KMS-11 (cell line): ENCODE measurements around the gene RS1.

Experiments used
- H2AFZ ChIP-seq: fragments of 200-600 bp; sonication (generic); 2 replicates; pipeline ENCODE4 v1.6.1; 2016; ENCODE audit warnings: antibody characterized with exemption, mixed run types, low read depth
- H3K27ac ChIP-seq: fragments of 200-600 bp; sonication (generic); 2 replicates; pipeline ENCODE4 v1.6.1; 2016; ENCODE audit warnings: mild to moderate bottlenecking, mixed run types
- H3K27me3 ChIP-seq: fragments of 200-600 bp; sonication (generic); 2 replicates; pipeline ENCODE4 v1.6.1; 2017; ENCODE audit warnings: mild to moderate bottlenecking, low read depth, mixed run types, moderate library complexity; ENCODE audit not compliant: insufficient read depth
- H3K36me3 ChIP-seq: fragments of 200-600 bp; sonication (generic); 2 replicates; pipeline ENCODE4 v1.6.1; 2017; ENCODE audit warnings: mild to moderate bottlenecking, mixed run types; ENCODE audit not compliant: insufficient read depth
- H3K4me1 ChIP-seq: fragments of 200-600 bp; sonication (generic); 2 replicates; pipeline ENCODE4 v1.6.1; 2016; ENCODE audit warnings: mild to moderate bottlenecking, low read depth, mixed run types; ENCODE audit not compliant: poor library complexity, severe bottlenecking
- H3K4me2 ChIP-seq: fragments of 200-600 bp; sonication (generic); 2 replicates; pipeline ENCODE4 v1.7.0; 2016; ENCODE audit warnings: mild to moderate bottlenecking, mixed run types
- H3K4me3 ChIP-seq: fragments of 200-600 bp; sonication (generic); IDR thresholded peaks from 2 replicates; pipeline ENCODE4 v1.6.1; 2017; ENCODE audit warnings: low read depth, low read length, mixed read lengths; ENCODE audit not compliant: insufficient read depth
- H3K79me2 ChIP-seq: fragments of 200-600 bp; sonication (generic); 2 replicates; pipeline ENCODE4 v1.6.1; 2016; ENCODE audit warnings: low read depth, mixed run types; ENCODE audit not compliant: insufficient read depth
- H3K9ac ChIP-seq: fragments of 200-600 bp; sonication (generic); 2 replicates; pipeline ENCODE4 v1.6.1; 2016; ENCODE audit warnings: mild to moderate bottlenecking, mixed run types
- H4K20me1 ChIP-seq: fragments of 200-600 bp; sonication (generic); 2 replicates; pipeline ENCODE4 v1.6.1; 2016; ENCODE audit warnings: mild to moderate bottlenecking, mixed run types; ENCODE audit not compliant: insufficient read depth
- TF ChIP-seq, protein P1 (sequence below): fragments of 200-600 bp; sonication (generic); conservative IDR thresholded peaks from 2 replicates; pipeline ENCODE4 v1.6.1; 2017; ENCODE audit warnings: low read depth, mild to moderate bottlenecking, antibody characterized with exemption, low read length, moderate library complexity, mixed read lengths

Gene RS1

DNA sequence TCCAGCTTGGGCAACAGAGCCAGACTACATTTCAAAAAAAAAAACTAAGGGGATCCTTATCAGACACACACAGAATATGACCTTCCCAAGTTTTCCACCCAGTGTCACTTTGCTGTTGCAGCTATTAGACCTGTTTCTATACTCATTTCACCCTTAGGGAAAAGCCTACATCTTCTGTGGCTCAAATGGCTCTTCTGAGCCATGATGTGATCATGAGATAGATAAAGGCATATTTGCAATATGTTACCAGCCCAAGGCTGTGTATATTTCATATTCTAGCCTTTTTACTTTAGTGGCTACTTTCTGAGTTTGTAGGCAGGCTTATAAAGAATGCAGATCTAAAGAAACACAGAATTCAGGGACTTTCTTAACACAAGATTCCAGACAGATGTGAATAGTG is 19.3 kb downstream of the RS1 start:
- H3K36me3 ChIP-seq = no peaks in the 10 kb centered on the region
- no peak overlapping the region for H3K4me3 ChIP-seq
- TF ChIP-seq, protein P1, sequence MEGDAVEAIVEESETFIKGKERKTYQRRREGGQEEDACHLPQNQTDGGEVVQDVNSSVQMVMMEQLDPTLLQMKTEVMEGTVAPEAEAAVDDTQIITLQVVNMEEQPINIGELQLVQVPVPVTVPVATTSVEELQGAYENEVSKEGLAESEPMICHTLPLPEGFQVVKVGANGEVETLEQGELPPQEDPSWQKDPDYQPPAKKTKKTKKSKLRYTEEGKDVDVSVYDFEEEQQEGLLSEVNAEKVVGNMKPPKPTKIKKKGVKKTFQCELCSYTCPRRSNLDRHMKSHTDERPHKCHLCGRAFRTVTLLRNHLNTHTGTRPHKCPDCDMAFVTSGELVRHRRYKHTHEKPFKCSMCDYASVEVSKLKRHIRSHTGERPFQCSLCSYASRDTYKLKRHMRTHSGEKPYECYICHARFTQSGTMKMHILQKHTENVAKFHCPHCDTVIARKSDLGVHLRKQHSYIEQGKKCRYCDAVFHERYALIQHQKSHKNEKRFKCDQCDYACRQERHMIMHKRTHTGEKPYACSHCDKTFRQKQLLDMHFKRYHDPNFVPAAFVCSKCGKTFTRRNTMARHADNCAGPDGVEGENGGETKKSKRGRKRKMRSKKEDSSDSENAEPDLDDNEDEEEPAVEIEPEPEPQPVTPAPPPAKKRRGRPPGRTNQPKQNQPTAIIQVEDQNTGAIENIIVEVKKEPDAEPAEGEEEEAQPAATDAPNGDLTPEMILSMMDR = no peak
- H4K20me1 ChIP-seq = no peaks in the 10 kb centered on the region
- no peaks in the 10 kb centered on the region for H3K27me3 ChIP-seq
- H3K4me1 ChIP-seq = no peaks in the 10 kb centered on the region
- no peak overlapping the region for H3K4me2 ChIP-seq
- no peaks in the 10 kb centered on the region for H3K79me2 ChIP-seq
- no peak overlapping the region for H2AFZ ChIP-seq
- no peak overlapping the region for H3K9ac ChIP-seq
- H3K27ac ChIP-seq = no peak overlapping the region

DNA sequence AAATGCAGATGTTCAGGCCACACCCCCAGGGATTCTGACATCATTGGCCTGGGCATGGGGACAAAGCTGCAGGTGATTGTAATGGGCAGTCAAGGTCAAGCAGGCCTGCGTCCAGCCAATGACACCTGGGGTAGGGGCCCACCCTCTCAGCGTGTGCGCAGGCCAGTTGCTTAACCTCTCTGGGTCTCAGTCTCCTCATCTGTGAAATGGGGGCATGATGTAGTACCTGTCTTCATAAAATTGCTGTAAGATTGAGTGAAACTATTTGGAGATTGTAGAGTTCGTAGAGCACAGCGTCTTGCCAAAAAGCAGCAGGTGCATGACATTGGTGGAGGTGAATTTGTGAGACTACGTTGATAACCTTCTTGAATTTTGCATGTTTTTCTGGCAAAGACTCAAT is 21.2 kb downstream of the RS1 start:
- no peak overlapping the region for H2AFZ ChIP-seq

DNA sequence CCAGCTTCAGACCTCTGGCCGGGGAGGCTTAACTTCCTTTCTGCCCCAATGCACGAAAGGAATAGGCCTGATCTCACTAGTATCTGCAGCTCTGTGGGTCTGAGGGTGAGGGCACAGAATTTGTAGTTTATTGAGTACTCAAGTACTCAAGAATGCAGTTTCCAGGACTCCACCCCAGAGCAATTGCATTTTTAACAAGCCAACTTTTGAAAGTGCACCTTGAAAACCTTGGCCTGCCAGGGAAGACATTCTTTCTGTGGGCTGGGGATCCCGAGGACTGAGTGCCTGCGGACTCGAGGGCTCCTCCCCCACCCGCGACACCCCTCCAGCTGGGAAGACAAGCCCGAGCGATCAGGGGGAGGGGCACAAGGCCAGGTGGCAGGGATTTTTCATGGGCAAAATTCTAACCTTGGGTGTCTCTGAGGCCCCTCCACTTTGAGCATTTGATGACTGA is 22.4 kb downstream of the RS1 start:
- Histone ChIP-seq H3K4me1 (no peaks in the 10 kb centered on the region), H3K4me2 (no peak overlapping the region), H3K4me3 (no peak overlapping the region), H3K79me2 (no peaks in the 10 kb centered on the region), H3K36me3 (no peaks in the 10 kb centered on the region), H2AFZ (no peak overlapping the region), H3K9ac (no peak overlapping the region), H4K20me1 (no peaks in the 10 kb centered on the region), H3K27ac (no peak overlapping the region), H3K27me3 (no peaks in the 10 kb centered on the region)
- TF ChIP-seq, protein P1 = no peak

More for the DNA sequence above, 21.2 kb downstream of the RS1 start:
- H3K79me2 ChIP-seq = no peaks in the 10 kb centered on the region
- H3K4me3 ChIP-seq = no peak overlapping the region
- H3K4me2 ChIP-seq = no peak overlapping the region
- H4K20me1 ChIP-seq = no peaks in the 10 kb centered on the region
- H3K27ac ChIP-seq = no peak overlapping the region
- TF ChIP-seq, protein P1 = no peak
- H3K4me1 ChIP-seq = no peaks in the 10 kb centered on the region
- H3K9ac ChIP-seq = no peak overlapping the region
- H3K36me3 ChIP-seq = no peaks in the 10 kb centered on the region
- H3K27me3 ChIP-seq = no peaks in the 10 kb centered on the region

DNA sequence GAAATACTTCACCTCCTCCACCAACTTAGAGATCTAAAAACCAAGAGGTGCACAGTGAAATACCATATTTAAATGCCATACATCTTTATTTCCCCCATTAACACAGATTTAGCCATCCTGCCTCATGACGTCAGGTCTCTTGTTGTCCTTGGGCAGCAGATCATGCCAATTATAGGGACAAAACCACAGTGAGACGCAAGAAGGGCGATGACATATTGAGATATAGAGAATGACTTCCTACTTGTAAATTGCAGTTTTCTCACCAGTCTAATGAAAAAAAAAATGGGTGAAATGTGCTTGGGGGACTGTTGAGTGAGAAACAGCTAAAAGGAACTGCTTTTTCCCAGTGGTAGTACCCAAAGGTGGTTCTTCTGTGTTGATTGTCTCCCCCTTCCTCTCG is 24.3 kb downstream of the RS1 start:
- Histone ChIP-seq H3K79me2 (no peaks in the 10 kb centered on the region), H3K4me2 (no peak overlapping the region), H3K27ac (no peak overlapping the region), H3K9ac (no peak overlapping the region), H3K27me3 (no peaks in the 10 kb centered on the region), H3K4me1 (no peaks in the 10 kb centered on the region), H3K4me3 (no peak overlapping the region), H3K36me3 (no peaks in the 10 kb centered on the region), H2AFZ (no peak overlapping the region), H4K20me1 (no peaks in the 10 kb centered on the region)
- TF ChIP-seq, protein P1 = no peak
